Progenitor cell of endocrine pancreas (in vitro differentiated cells): Measurements from ENCODE around the gene COG4. TPM values are rescaled to one million over a fixed set of nuclear protein-coding genes. Genes with fewer than 3 reads are reported as not detected.
"Not testable (repeated sequence)": the region's sequence is repeated elsewhere in the genome, so short reads cannot be mapped to it uniquely, and the experiment has no call there.

Experiments used
- DNase-seq: peaks from one replicate; pipeline ENCODE4 v3.0.0; 2021; ENCODE audit warnings: low spot score; ENCODE audit not compliant: unreplicated experiment
- H3K27ac Mint-ChIP-seq: 2 replicates; pipeline ENCODE4 v1.8.0; 2021; ENCODE audit warnings: mild to moderate bottlenecking, moderate library complexity, mixed read lengths
- H3K27me3 Mint-ChIP-seq: 2 replicates; pipeline ENCODE4 v1.8.0; 2021; ENCODE audit warnings: mixed read lengths
- H3K36me3 Mint-ChIP-seq: 2 replicates; pipeline ENCODE4 v1.8.0; 2022; ENCODE audit warnings: mixed read lengths; ENCODE audit not compliant: insufficient read depth
- H3K4me1 Mint-ChIP-seq: 2 replicates; pipeline ENCODE4 v1.8.0; 2021; ENCODE audit warnings: low read depth, mixed read lengths
- H3K4me3 Mint-ChIP-seq: 2 replicates; pipeline ENCODE4 v1.8.0; 2021; ENCODE audit warnings: low read depth, mild to moderate bottlenecking, moderate library complexity, mixed read lengths
- H3K9me3 Mint-ChIP-seq: 2 replicates; pipeline ENCODE4 v1.8.0; 2021; ENCODE audit warnings: low read depth, mixed read lengths
- total RNA-seq: library from RNA; stranded (reverse); gene quantifications from 2 replicates; pipeline ENCODE4 v1.2.1, GENCODE V29; 2021
- TF ChIP-seq, protein P1 (sequence below): fragments of 200-600 bp; sonication (generic); IDR thresholded peaks from one replicate; pipeline ENCODE4 v1.5.0; 2021; ENCODE audit warnings: antibody characterized with exemption, mild to moderate bottlenecking; ENCODE audit not compliant: unreplicated experiment

Gene COG4
- total RNA-seq, 1 donor from 2014 or later: 75.9 TPM

GRCh38 chr16:70527315-70527996 lies 4.1 kb upstream of the COG4 start:
- no peak for DNase-seq
- Mint-ChIP-seq H3K27me3 (no peaks in the 10 kb centered on the region), H3K4me3 (peak overlapping the region; percentile 19), H3K27ac (peak overlapping the region; percentile 16), H3K4me1 (peaks cover 24% of the 10 kb centered on the region), H3K36me3 (peaks cover 27% of the 10 kb centered on the region), H3K9me3 (no peaks in the 10 kb centered on the region)
- TF ChIP-seq, protein P1, sequence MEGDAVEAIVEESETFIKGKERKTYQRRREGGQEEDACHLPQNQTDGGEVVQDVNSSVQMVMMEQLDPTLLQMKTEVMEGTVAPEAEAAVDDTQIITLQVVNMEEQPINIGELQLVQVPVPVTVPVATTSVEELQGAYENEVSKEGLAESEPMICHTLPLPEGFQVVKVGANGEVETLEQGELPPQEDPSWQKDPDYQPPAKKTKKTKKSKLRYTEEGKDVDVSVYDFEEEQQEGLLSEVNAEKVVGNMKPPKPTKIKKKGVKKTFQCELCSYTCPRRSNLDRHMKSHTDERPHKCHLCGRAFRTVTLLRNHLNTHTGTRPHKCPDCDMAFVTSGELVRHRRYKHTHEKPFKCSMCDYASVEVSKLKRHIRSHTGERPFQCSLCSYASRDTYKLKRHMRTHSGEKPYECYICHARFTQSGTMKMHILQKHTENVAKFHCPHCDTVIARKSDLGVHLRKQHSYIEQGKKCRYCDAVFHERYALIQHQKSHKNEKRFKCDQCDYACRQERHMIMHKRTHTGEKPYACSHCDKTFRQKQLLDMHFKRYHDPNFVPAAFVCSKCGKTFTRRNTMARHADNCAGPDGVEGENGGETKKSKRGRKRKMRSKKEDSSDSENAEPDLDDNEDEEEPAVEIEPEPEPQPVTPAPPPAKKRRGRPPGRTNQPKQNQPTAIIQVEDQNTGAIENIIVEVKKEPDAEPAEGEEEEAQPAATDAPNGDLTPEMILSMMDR: no peak

- H3K36me3 Mint-ChIP-seq: peaks cover 25% of the 10 kb centered on the region
- no peak for DNase-seq
- peak overlapping the region; percentile 87 for H3K27ac Mint-ChIP-seq
- H3K9me3 Mint-ChIP-seq: no peaks in the 10 kb centered on the region
- TF ChIP-seq, protein P1: no peak
- H3K4me3 Mint-ChIP-seq: peak overlapping the region; percentile 71
- H3K4me1 Mint-ChIP-seq: peaks cover 29% of the 10 kb centered on the region
- no peaks in the 10 kb centered on the region for H3K27me3 Mint-ChIP-seq
Measured at GRCh38 chr16:70526403-70526802, 3.0 kb upstream of the COG4 start.

GRCh38 chr16:70524399-70524825 lies 1.1 kb upstream of the COG4 start:
- DNase-seq, H3K9me3 Mint-ChIP-seq, H3K27me3 Mint-ChIP-seq: not testable (repeated sequence)
- Mint-ChIP-seq H3K36me3 (peaks cover 20% of the 10 kb centered on the region), H3K4me3 (peak overlapping the region; percentile 96), H3K27ac (peak overlapping the region; percentile 99), H3K4me1 (peaks cover 29% of the 10 kb centered on the region)

DNA sequence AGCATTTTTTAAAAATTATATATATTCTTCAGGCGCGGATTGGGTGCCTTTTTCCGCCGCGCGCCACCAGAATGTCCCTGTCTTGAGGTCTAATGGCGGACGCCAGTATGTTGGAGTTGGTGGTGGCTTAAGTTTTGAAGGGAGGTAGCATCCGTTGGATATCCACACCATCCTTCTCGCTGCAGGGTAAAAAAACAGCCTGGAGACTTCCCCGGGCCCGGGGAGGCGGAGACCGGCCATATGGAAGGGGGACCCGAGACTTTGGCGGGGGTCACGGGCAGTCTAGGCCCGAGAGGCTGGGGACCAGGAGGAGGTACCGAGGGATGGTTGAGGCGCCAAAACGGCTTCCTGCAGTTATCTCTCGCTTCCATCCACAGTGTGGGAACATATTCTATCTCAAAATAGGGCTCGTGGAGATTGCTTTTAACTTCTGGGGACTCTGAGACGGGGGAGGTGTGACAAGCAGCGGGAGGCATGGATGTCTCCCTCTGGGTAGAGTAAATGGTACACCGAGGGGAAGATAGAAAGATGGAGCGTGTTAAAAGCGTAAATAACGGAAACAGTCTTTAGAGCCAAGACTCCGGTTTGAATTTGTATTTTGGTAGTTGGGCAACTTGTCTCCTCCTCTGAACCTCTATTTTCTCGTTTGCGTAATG lies 517 bp upstream of the COG4 start, which contains the start of gene SF3B3:
Gene SF3B3 (plus strand): TSS at position 74 of the 656 bp plus-strand sequence. CDS start 2,841 bp downstream, outside the sequence.
- DNase-seq: peak; percentile 36
- Mint-ChIP-seq H3K27ac (peak within 1 kb of the TSS; percentile 99), H3K27me3 (no peaks in the 10 kb centered on the region), H3K9me3 (no peaks in the 10 kb centered on the region), H3K4me1 (peaks cover 29% of the 10 kb centered on the region), H3K36me3 (peaks cover 16% of the 10 kb centered on the region), H3K4me3 (peak within 1 kb of the TSS; percentile 96)
- TF ChIP-seq, protein P1: no peak

- Mint-ChIP-seq H3K4me3 (peak overlapping the region; percentile 96), H3K9me3 (no peaks in the 10 kb centered on the region), H3K4me1 (peaks cover 29% of the 10 kb centered on the region), H3K36me3 (peaks cover 14% of the 10 kb centered on the region), H3K27ac (peak overlapping the region; percentile 99), H3K27me3 (no peaks in the 10 kb centered on the region)
- DNase-seq: no peak
- TF ChIP-seq, protein P1: no peak
Measured at GRCh38 chr16:70522216-70523075, 908 bp downstream of the COG4 start.
